ENCODE measurements around the gene RGS19.

The RGS19 gene

GRCh38 chr20:64050261-64051032 is 28.9 kb downstream of the RGS19 start:
- peaks cover 15 to 22% of the 10 kb centered on the region in 2 donors for H3K4me1 ChIP-seq (ENCODE audit: control insufficient read depth in 2 of 2, insufficient read depth in 1 of 2, low read depth in 1 of 2, low read length in 2 of 2)
- peak overlapping the region; percentile 61 for H2BK120ac ChIP-seq (ENCODE audit: low read depth, low read length)
- peak overlapping the region; percentile 75 for H2BK15ac ChIP-seq (ENCODE audit: low read length)
- no peak overlapping the region for H3K4me3 ChIP-seq (ENCODE audit: low read length in 2 of 2)
- H3K4ac ChIP-seq (ENCODE audit: low read length): peak overlapping the region; percentile 37
- peaks cover 23 to 81% (median 50%) of the 10 kb centered on the region in 3 experiments for H3K27me3 ChIP-seq (ENCODE audit: control insufficient read depth in 3 of 3, insufficient read depth in 3 of 3, low read depth in 1 of 3, low read length in 3 of 3)
- H3K14ac ChIP-seq (ENCODE audit: low read length): no peak overlapping the region
- H4K91ac ChIP-seq (ENCODE audit: low read depth, low read length, poor library complexity): no peak overlapping the region
- H3K4me2 ChIP-seq (ENCODE audit: insufficient read depth, low read length, poor library complexity, severe bottlenecking): no peak overlapping the region
- H3K9me3 ChIP-seq (replicated peaks in 1 of 2; ENCODE audit: control insufficient read depth in 2 of 2, insufficient read depth in 1 of 2, low read depth in 1 of 2, low read length in 2 of 2): peaks cover 0 to 2% of the 10 kb centered on the region in 2 donors
- H3K23ac ChIP-seq (ENCODE audit: low read depth, low read length, poor library complexity): peak overlapping the region; percentile 65
- H2BK5ac ChIP-seq (ENCODE audit: low read length): peak overlapping the region; percentile 90
- no peak overlapping the region for H2AFZ ChIP-seq (ENCODE audit: low read length)
- peak overlapping the region; percentile 24 for H2BK12ac ChIP-seq (ENCODE audit: low read length)
- no CpG with 5 or more reads among the region's 23 CpGs for WGBS, 2 donors (ENCODE audit: extremely low coverage in 2 of 2, insufficient read length in 2 of 2, insufficient replicate concordance in 1 of 2)
- DNase-seq (ENCODE audit: low spot score): no peak
- no peak overlapping the region for H3K9ac ChIP-seq (ENCODE audit: low read depth, low read length, poor library complexity)
- H2AK5ac ChIP-seq (ENCODE audit: low read depth, low read length): peak overlapping the region; percentile 99
- H3K27ac ChIP-seq (replicated peaks; ENCODE audit: low read length): no peak overlapping the region
- H4K8ac ChIP-seq (ENCODE audit: low read depth, low read length): no peak overlapping the region
- H3K79me1 ChIP-seq (ENCODE audit: low read depth, low read length): no peaks in the 10 kb centered on the region
- peak overlapping the region; percentile 89 for H3K18ac ChIP-seq (ENCODE audit: low read length)
- H3K36me3 ChIP-seq (replicated peaks in 1 of 2; ENCODE audit: control insufficient read depth in 2 of 2, insufficient read depth in 2 of 2, low read length in 2 of 2): no peaks in the 10 kb centered on the region

GRCh38 chr20:64049878-64050260 is 29.4 kb downstream of the RGS19 start:
- Histone ChIP-seq H4K8ac (ENCODE audit: low read depth, low read length) (no peak overlapping the region), H3K27ac (replicated peaks; ENCODE audit: low read length) (no peak overlapping the region), H3K4me2 (ENCODE audit: insufficient read depth, low read length, poor library complexity, severe bottlenecking) (peak overlapping the region; percentile 18), H3K9me3 (replicated peaks in 1 of 2; ENCODE audit: control insufficient read depth in 2 of 2, insufficient read depth in 1 of 2, low read depth in 1 of 2, low read length in 2 of 2) (peaks cover 0 to 2% of the 10 kb centered on the region in 2 donors), H3K4me1 (ENCODE audit: control insufficient read depth in 2 of 2, insufficient read depth in 1 of 2, low read depth in 1 of 2, low read length in 2 of 2) (peaks cover 12 to 22% of the 10 kb centered on the region in 2 donors), H3K79me1 (ENCODE audit: low read depth, low read length) (no peaks in the 10 kb centered on the region), H2BK15ac (ENCODE audit: low read length) (peak overlapping the region; percentile 75), H2BK120ac (ENCODE audit: low read depth, low read length) (no peak overlapping the region), H2AK5ac (ENCODE audit: low read depth, low read length) (peak overlapping the region; percentile 99), H3K9ac (ENCODE audit: low read depth, low read length, poor library complexity) (peak overlapping the region; percentile 44), H4K91ac (ENCODE audit: low read depth, low read length, poor library complexity) (no peak overlapping the region), H3K36me3 (replicated peaks in 1 of 2; ENCODE audit: control insufficient read depth in 2 of 2, insufficient read depth in 2 of 2, low read length in 2 of 2) (no peaks in the 10 kb centered on the region), H3K4me3 (ENCODE audit: low read length in 2 of 2) (peak overlapping the region in 1 of 2 donors; percentile 9), H2AFZ (ENCODE audit: low read length) (no peak overlapping the region), H3K23ac (ENCODE audit: low read depth, low read length, poor library complexity) (no peak overlapping the region), H3K4ac (ENCODE audit: low read length) (no peak overlapping the region), H2BK5ac (ENCODE audit: low read length) (no peak overlapping the region), H3K18ac (ENCODE audit: low read length) (peak overlapping the region; percentile 89), H3K14ac (ENCODE audit: low read length) (peak overlapping the region; percentile 99), H3K27me3 (ENCODE audit: control insufficient read depth in 3 of 3, insufficient read depth in 3 of 3, low read depth in 1 of 3, low read length in 3 of 3) (peaks cover 23 to 87% (median 55%) of the 10 kb centered on the region in 3 experiments), H2BK12ac (ENCODE audit: low read length) (peak overlapping the region; percentile 24)
- WGBS, 2 donors (ENCODE audit: extremely low coverage in 2 of 2, insufficient read length in 2 of 2, insufficient replicate concordance in 1 of 2): no CpG with 5 or more reads among the region's 16 CpGs
- DNase-seq (ENCODE audit: low spot score): no peak

GRCh38 chr20:64049060-64049877 is 30.0 kb downstream of the RGS19 start, which contains the start of gene SOX18:
SOX18 (minus strand) TSS chr20:64049639; CDS start chr20:64049516, 123 bp downstream.
- Histone ChIP-seq H3K4me1 (ENCODE audit: control insufficient read depth in 2 of 2, insufficient read depth in 1 of 2, low read depth in 1 of 2, low read length in 2 of 2) (peaks cover 8 to 19% of the 10 kb centered on the region in 2 donors), H2BK15ac (ENCODE audit: low read length) (peak within 1 kb of the TSS; percentile 75), H2BK12ac (ENCODE audit: low read length) (peak within 1 kb of the TSS; percentile 41), H3K14ac (ENCODE audit: low read length) (peak within 1 kb of the TSS; percentile 99), H2BK5ac (ENCODE audit: low read length) (no peak within 1 kb of the TSS), H3K79me1 (ENCODE audit: low read depth, low read length) (no peaks in the 10 kb centered on the region), H3K27ac (replicated peaks; ENCODE audit: low read length) (no peak within 1 kb of the TSS), H2BK120ac (ENCODE audit: low read depth, low read length) (peak within 1 kb of the TSS; percentile 61), H3K9me3 (replicated peaks in 1 of 2; ENCODE audit: control insufficient read depth in 2 of 2, insufficient read depth in 1 of 2, low read depth in 1 of 2, low read length in 2 of 2) (peaks cover 0 to 2% of the 10 kb centered on the region in 2 donors), H2AK5ac (ENCODE audit: low read depth, low read length) (peak within 1 kb of the TSS; percentile 99), H3K4me3 (ENCODE audit: low read length in 2 of 2) (peak within 1 kb of the TSS; percentile 33 to 72), H4K91ac (ENCODE audit: low read depth, low read length, poor library complexity) (no peak within 1 kb of the TSS), H4K8ac (ENCODE audit: low read depth, low read length) (no peak within 1 kb of the TSS), H2AFZ (ENCODE audit: low read length) (peak within 1 kb of the TSS; percentile 68), H3K23ac (ENCODE audit: low read depth, low read length, poor library complexity) (peak within 1 kb of the TSS; percentile 73), H3K4me2 (ENCODE audit: insufficient read depth, low read length, poor library complexity, severe bottlenecking) (peak within 1 kb of the TSS; percentile 80), H3K9ac (ENCODE audit: low read depth, low read length, poor library complexity) (peak within 1 kb of the TSS; percentile 70), H3K18ac (ENCODE audit: low read length) (peak within 1 kb of the TSS; percentile 89), H3K36me3 (replicated peaks in 1 of 2; ENCODE audit: control insufficient read depth in 2 of 2, insufficient read depth in 2 of 2, low read length in 2 of 2) (no peaks in the 10 kb centered on the region), H3K4ac (ENCODE audit: low read length) (peak within 1 kb of the TSS; percentile 37), H3K27me3 (ENCODE audit: control insufficient read depth in 3 of 3, insufficient read depth in 3 of 3, low read depth in 1 of 3, low read length in 3 of 3) (peaks cover 25 to 93% (median 61%) of the 10 kb centered on the region in 3 experiments)
- DNase-seq (ENCODE audit: low spot score): no peak
- WGBS, 2 donors (ENCODE audit: extremely low coverage in 2 of 2, insufficient read length in 2 of 2, insufficient replicate concordance in 1 of 2): no CpG with 5 or more reads among the region's 111 CpGs
